CD4-positive, CD25-positive, alpha-beta regulatory T cell (primary cell): ENCODE results near the gene TTF1. TPM values are rescaled to one million over a fixed set of nuclear protein-coding genes. Genes with fewer than 3 reads are reported as not detected.

Experiments
- ATAC-seq, 2 donors: fragments of 150-1000 bp; cut with Tn5 transposase; one replicate each; pipeline ENCODE4 v1.10.0; 2021; ENCODE audit warnings: low read depth in 2 of 2, moderate number of reproducible peaks in 2 of 2, moderate library complexity in 1 of 2
- DNase-seq, 3 donors: peaks; one replicate each; pipeline versions ENCODE4 v3.0.0 to v3.0.0-alpha.2; 2012 to 2022; ENCODE audit warnings: mixed read lengths in 1 of 3
- H3K27ac ChIP-seq: one replicate; pipeline ENCODE4 v1.7.0; 2013; ENCODE audit warnings: mild to moderate bottlenecking, low read length; ENCODE audit not compliant: insufficient read depth, poor library complexity, severe bottlenecking
- H3K27me3 ChIP-seq: one replicate; pipeline ENCODE4 v1.7.0; 2013; ENCODE audit warnings: low read length; ENCODE audit not compliant: control insufficient read depth, insufficient read depth
- H3K36me3 ChIP-seq: one replicate; pipeline ENCODE4 v1.7.0; 2013; ENCODE audit warnings: mild to moderate bottlenecking, low read length, moderate library complexity; ENCODE audit not compliant: control insufficient read depth, insufficient read depth
- H3K4me1 ChIP-seq: 2 replicates; pipeline ENCODE4 v1.7.0; 2013; ENCODE audit warnings: mild to moderate bottlenecking, low read length; ENCODE audit not compliant: insufficient read depth, control insufficient read depth, poor library complexity, severe bottlenecking
- H3K4me3 ChIP-seq: one replicate; pipeline ENCODE4 v1.7.0; 2013; ENCODE audit warnings: low read depth, mild to moderate bottlenecking, low read length, moderate library complexity
- H3K9me3 ChIP-seq, 2 experiments: 1 replicate in 1 of 2; 2 replicates in 1 of 2; pipeline ENCODE4 v1.7.0; 2013; ENCODE audit warnings: low read length in 2 of 2, mild to moderate bottlenecking in 1 of 2, moderate library complexity in 1 of 2; ENCODE audit not compliant: control insufficient read depth in 2 of 2
- H3K27ac Mint-ChIP-seq, 3 donors: one replicate each; pipeline ENCODE4 v1.8.0; 2020 to 2022; ENCODE audit warnings: mild to moderate bottlenecking in 3 of 3, mixed read lengths in 3 of 3, moderate library complexity in 2 of 3
- H3K27me3 Mint-ChIP-seq: one replicate; pipeline ENCODE4 v1.8.0; 2022; ENCODE audit warnings: mild to moderate bottlenecking, mixed read lengths
- H3K36me3 Mint-ChIP-seq: one replicate; pipeline ENCODE4 v1.8.0; 2020; ENCODE audit warnings: mixed read lengths
- H3K4me1 Mint-ChIP-seq, 4 donors: one replicate each; pipeline ENCODE4 v1.8.0; 2020 to 2022; ENCODE audit warnings: mixed read lengths in 4 of 4, mild to moderate bottlenecking in 1 of 4
- H3K4me3 Mint-ChIP-seq, 4 donors: one replicate each; pipeline ENCODE4 v1.8.0; 2020 to 2022; ENCODE audit warnings: mild to moderate bottlenecking in 4 of 4, mixed read lengths in 4 of 4, moderate library complexity in 3 of 4
- H3K9me3 Mint-ChIP-seq, 7 donors: one replicate each; pipeline ENCODE4 v1.8.0; 2020 to 2022; ENCODE audit warnings: mixed read lengths in 7 of 7, mild to moderate bottlenecking in 3 of 7, moderate library complexity in 2 of 7
- polyA plus RNA-seq, 4 donors: library from polyadenylated mRNA; unstranded; fragments of 300-500 nt; fragmentation: Illumina TruSeq; gene quantifications; one replicate each; pipeline ENCODE4 v1.2.3, GENCODE V29; 2021
- total RNA-seq: library from RNA; stranded (reverse); gene quantifications from one replicate; pipeline ENCODE4 v1.2.3, GENCODE V29; 2022

The TTF1 gene
- total and polyA plus RNA-seq, 5 donors from 2014 or later: 5.1 to 16.9 (median 6.3) TPM

GRCh38 chr9:132441404-132441803 lies 34.8 kb upstream of the TTF1 start:
- Histone ChIP-seq H3K36me3 (no peaks in the 10 kb centered on the region), H3K27ac (no peak overlapping the region), H3K4me1 (no peaks in the 10 kb centered on the region), H3K4me3 (no peak overlapping the region), H3K9me3 (no peaks in the 10 kb centered on the region), H3K27me3 (peaks cover 10% of the 10 kb centered on the region)
- no peak for ATAC-seq
- no peak overlapping the region for H3K4me3 Mint-ChIP-seq
- H3K9me3 Mint-ChIP-seq: peaks cover 0 to 1% (median 0%) of the 10 kb centered on the region in 7 donors
- no peaks in the 10 kb centered on the region for H3K4me1 Mint-ChIP-seq
- DNase-seq: no peak
- H3K27me3 Mint-ChIP-seq: peaks cover 29% of the 10 kb centered on the region
- no peaks in the 10 kb centered on the region for H3K36me3 Mint-ChIP-seq
- H3K27ac Mint-ChIP-seq: no peak overlapping the region

DNA sequence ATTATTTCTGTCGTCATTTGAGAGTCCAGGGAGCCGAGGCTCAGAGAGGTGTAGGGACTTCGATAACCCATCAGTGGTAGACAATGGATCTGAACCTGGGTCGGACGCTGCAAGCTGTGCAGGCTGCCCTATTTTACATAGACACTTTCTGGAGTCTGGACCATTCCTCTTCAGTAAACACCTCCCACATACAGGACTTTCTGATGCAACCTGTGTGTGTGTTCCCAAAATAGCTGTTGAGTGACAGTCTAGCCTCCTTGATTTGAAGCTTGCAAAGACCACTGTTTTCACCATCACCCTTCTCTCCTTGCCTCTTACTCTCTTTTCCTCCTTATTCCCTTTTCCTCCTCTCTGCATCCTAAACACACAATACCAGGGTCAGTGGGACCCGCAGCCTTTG lies 34.1 kb upstream of the TTF1 start:
- Histone ChIP-seq H3K4me3 (no peak overlapping the region), H3K36me3 (no peaks in the 10 kb centered on the region), H3K9me3 (no peaks in the 10 kb centered on the region), H3K4me1 (no peaks in the 10 kb centered on the region), H3K27me3 (peaks cover 10% of the 10 kb centered on the region), H3K27ac (no peak overlapping the region)
- H3K4me1 Mint-ChIP-seq: no peaks in the 10 kb centered on the region
- no peak for ATAC-seq
- no peak overlapping the region for H3K27ac Mint-ChIP-seq
- DNase-seq: no peak
- H3K27me3 Mint-ChIP-seq: peaks cover 31% of the 10 kb centered on the region
- H3K4me3 Mint-ChIP-seq: no peak overlapping the region
- peaks cover 0 to 1% (median 0%) of the 10 kb centered on the region in 7 donors for H3K9me3 Mint-ChIP-seq
- H3K36me3 Mint-ChIP-seq: no peaks in the 10 kb centered on the region

GRCh38 chr9:132439153-132439552 lies 32.5 kb upstream of the TTF1 start:
- H3K27me3 ChIP-seq: peaks cover 10% of the 10 kb centered on the region
- H3K4me3 ChIP-seq: no peak overlapping the region
- H3K4me1 Mint-ChIP-seq: no peaks in the 10 kb centered on the region
- no peak overlapping the region for H3K27ac ChIP-seq
- no peak overlapping the region for H3K4me3 Mint-ChIP-seq
- peaks cover 0 to 2% (median 0%) of the 10 kb centered on the region in 7 donors for H3K9me3 Mint-ChIP-seq
- no peak for ATAC-seq
- no peaks in the 10 kb centered on the region for H3K36me3 ChIP-seq
- no peaks in the 10 kb centered on the region for H3K4me1 ChIP-seq
- peaks cover 42% of the 10 kb centered on the region for H3K27me3 Mint-ChIP-seq
- DNase-seq: no peak
- H3K36me3 Mint-ChIP-seq: no peaks in the 10 kb centered on the region
- H3K9me3 ChIP-seq: no peaks in the 10 kb centered on the region
- no peak overlapping the region for H3K27ac Mint-ChIP-seq

- H3K9me3 ChIP-seq: no peaks in the 10 kb centered on the region
- Mint-ChIP-seq H3K36me3 (no peaks in the 10 kb centered on the region), H3K4me1 (no peaks in the 10 kb centered on the region), H3K4me3 (no peak overlapping the region), H3K27ac (no peak overlapping the region), H3K27me3 (peaks cover 48% of the 10 kb centered on the region), H3K9me3 (peaks cover 0 to 1% (median 0%) of the 10 kb centered on the region in 7 donors)
- ATAC-seq: no peak
- no peak overlapping the region for H3K27ac ChIP-seq
- no peaks in the 10 kb centered on the region for H3K36me3 ChIP-seq
- no peak overlapping the region for H3K4me3 ChIP-seq
- no peaks in the 10 kb centered on the region for H3K4me1 ChIP-seq
- H3K27me3 ChIP-seq: peaks cover 8% of the 10 kb centered on the region
- no peak for DNase-seq
These were observed 28.2 kb upstream of the TTF1 start for GRCh38 chr9:132434881-132435280.

DNA sequence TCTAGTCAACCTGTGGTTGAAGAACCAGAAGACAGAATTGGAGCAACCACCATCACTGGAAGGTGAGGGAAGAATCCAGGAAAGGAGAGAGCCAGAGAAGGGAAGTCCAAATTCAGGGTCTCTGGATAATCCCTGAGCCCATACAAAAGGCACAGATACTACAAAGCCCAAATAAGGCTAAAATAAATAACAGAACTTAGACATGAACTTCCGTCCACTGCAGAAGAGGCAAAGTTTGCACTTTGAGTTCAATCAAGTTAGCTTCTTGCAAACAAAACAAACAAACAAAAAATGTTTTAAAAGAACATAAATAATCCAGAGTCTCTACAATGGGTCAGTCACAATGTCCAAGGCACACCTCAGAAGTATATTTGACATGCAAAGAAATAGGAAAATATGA lies 24.4 kb upstream of the TTF1 start:
- no peaks in the 10 kb centered on the region for H3K36me3 ChIP-seq
- H3K4me1 ChIP-seq: no peaks in the 10 kb centered on the region
- ATAC-seq: no peak
- H3K27ac ChIP-seq: no peak overlapping the region
- Mint-ChIP-seq H3K4me1 (no peaks in the 10 kb centered on the region), H3K27me3 (peaks cover 58% of the 10 kb centered on the region), H3K27ac (no peak overlapping the region), H3K9me3 (peaks cover 0 to 6% (median 0%) of the 10 kb centered on the region in 7 donors), H3K36me3 (no peaks in the 10 kb centered on the region), H3K4me3 (no peak overlapping the region)
- no peak overlapping the region for H3K4me3 ChIP-seq
- H3K9me3 ChIP-seq: no peaks in the 10 kb centered on the region
- H3K27me3 ChIP-seq: peaks cover 10% of the 10 kb centered on the region
- no peak for DNase-seq

- Mint-ChIP-seq H3K36me3 (no peaks in the 10 kb centered on the region), H3K4me3 (no peak overlapping the region), H3K4me1 (no peaks in the 10 kb centered on the region), H3K9me3 (peaks cover 0 to 9% (median 0%) of the 10 kb centered on the region in 7 donors), H3K27ac (no peak overlapping the region), H3K27me3 (peaks cover 66% of the 10 kb centered on the region)
- H3K27ac ChIP-seq: no peak overlapping the region
- H3K4me3 ChIP-seq: no peak overlapping the region
- no peak for ATAC-seq
- no peaks in the 10 kb centered on the region for H3K36me3 ChIP-seq
- H3K27me3 ChIP-seq: peaks cover 14% of the 10 kb centered on the region
- H3K4me1 ChIP-seq: no peaks in the 10 kb centered on the region
- H3K9me3 ChIP-seq: no peaks in the 10 kb centered on the region
- DNase-seq: no peak
These were observed 20.2 kb upstream of the TTF1 start for GRCh38 chr9:132426639-132427414.

DNA sequence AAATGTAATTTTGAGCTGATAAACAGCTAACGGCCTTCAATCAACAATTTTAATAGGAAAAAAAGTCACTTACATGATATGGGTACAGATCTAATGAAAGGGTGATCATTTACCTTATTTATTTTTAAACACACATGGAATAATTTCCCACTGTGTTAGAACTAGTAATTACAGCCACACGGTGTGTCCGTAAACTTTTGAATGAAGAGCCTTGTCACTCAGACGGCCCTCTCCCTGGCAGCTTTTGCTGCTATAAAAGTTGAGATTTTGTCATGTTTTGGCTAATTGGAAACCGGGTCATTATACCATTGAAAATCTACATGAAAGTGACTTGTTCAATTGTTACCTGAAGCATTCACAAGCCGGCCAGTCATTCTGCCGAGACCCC lies 19.0 kb upstream of the TTF1 start:
- H3K9me3 ChIP-seq: no peaks in the 10 kb centered on the region
- no peaks in the 10 kb centered on the region for H3K36me3 ChIP-seq
- no peak overlapping the region for H3K4me3 ChIP-seq
- H3K4me1 Mint-ChIP-seq: no peaks in the 10 kb centered on the region
- H3K27ac ChIP-seq: no peak overlapping the region
- H3K4me1 ChIP-seq: no peaks in the 10 kb centered on the region
- H3K27me3 ChIP-seq: peaks cover 11% of the 10 kb centered on the region
- ATAC-seq: no peak
- DNase-seq: no peak
- H3K4me3 Mint-ChIP-seq: no peak overlapping the region
- H3K36me3 Mint-ChIP-seq: no peaks in the 10 kb centered on the region
- H3K27ac Mint-ChIP-seq: no peak overlapping the region
- H3K9me3 Mint-ChIP-seq: peaks cover 0 to 9% (median 0%) of the 10 kb centered on the region in 7 donors
- peaks cover 58% of the 10 kb centered on the region for H3K27me3 Mint-ChIP-seq
